ENCODE results near the gene KRT86.

Gene KRT86

GRCh38 chr12:52254965-52255751, 19.3 kb upstream of the KRT86 start:
- TF ChIP-seq EP300 (IDR thresholded peaks at IDR 0.05; ENCODE audit: borderline replicate concordance) (no peak), ZBTB7A (IDR thresholded peaks at IDR 0.05; ENCODE audit: low read depth) (no peak), YY1 (IDR thresholded peaks at IDR 0.05; ENCODE audit: low read depth) (no peak), TAF1 (IDR thresholded peaks at IDR 0.05; ENCODE audit: low read depth) (no peak), RAD21 (IDR thresholded peaks at IDR 0.05; ENCODE audit: low read depth) (no peak), TEAD4 (IDR thresholded peaks at IDR 0.05) (no peak), NFIC (IDR thresholded peaks at IDR 0.05) (no peak), MAX (IDR thresholded peaks at IDR 0.05) (no peak), CEBPB (IDR thresholded peaks at IDR 0.05) (no peak), CREB1 (IDR thresholded peaks at IDR 0.05; ENCODE audit: low read depth) (no peak), TCF12 (IDR thresholded peaks at IDR 0.05; ENCODE audit: low read depth) (no peak), REST (IDR thresholded peaks at IDR 0.05; ENCODE audit: low read depth) (no peak), FOXM1 (IDR thresholded peaks at IDR 0.05; ENCODE audit: borderline replicate concordance, low read depth) (no peak), USF1 (IDR thresholded peaks at IDR 0.05) (no peak), EGR1 (IDR thresholded peaks at IDR 0.05) (no peak)

GRCh38 chr12:52255926-52256583, 18.4 kb upstream of the KRT86 start:
- TF ChIP-seq NFIC (IDR thresholded peaks at IDR 0.05) (no peak), YY1 (IDR thresholded peaks at IDR 0.05; ENCODE audit: low read depth) (no peak), REST (IDR thresholded peaks at IDR 0.05; ENCODE audit: low read depth) (no peak), ZBTB7A (IDR thresholded peaks at IDR 0.05; ENCODE audit: low read depth) (no peak), FOXM1 (IDR thresholded peaks at IDR 0.05; ENCODE audit: borderline replicate concordance, low read depth) (no peak), EGR1 (IDR thresholded peaks at IDR 0.05) (no peak), USF1 (IDR thresholded peaks at IDR 0.05) (no peak), TAF1 (IDR thresholded peaks at IDR 0.05; ENCODE audit: low read depth) (no peak), EP300 (IDR thresholded peaks at IDR 0.05; ENCODE audit: borderline replicate concordance) (no peak), TCF12 (IDR thresholded peaks at IDR 0.05; ENCODE audit: low read depth) (no peak), CREB1 (IDR thresholded peaks at IDR 0.05; ENCODE audit: low read depth) (no peak), CEBPB (IDR thresholded peaks at IDR 0.05) (no peak), RAD21 (IDR thresholded peaks at IDR 0.05; ENCODE audit: low read depth) (no peak), MAX (IDR thresholded peaks at IDR 0.05) (no peak), TEAD4 (IDR thresholded peaks at IDR 0.05) (no peak)

GRCh38 chr12:52256584-52256935, 17.9 kb upstream of the KRT86 start:
- TF ChIP-seq FOXM1 (IDR thresholded peaks at IDR 0.05; ENCODE audit: borderline replicate concordance, low read depth) (no peak), CEBPB (IDR thresholded peaks at IDR 0.05) (no peak), MAX (IDR thresholded peaks at IDR 0.05) (no peak), EGR1 (IDR thresholded peaks at IDR 0.05) (no peak), CREB1 (IDR thresholded peaks at IDR 0.05; ENCODE audit: low read depth) (no peak), EP300 (IDR thresholded peaks at IDR 0.05; ENCODE audit: borderline replicate concordance) (no peak), TCF12 (IDR thresholded peaks at IDR 0.05; ENCODE audit: low read depth) (no peak), ZBTB7A (IDR thresholded peaks at IDR 0.05; ENCODE audit: low read depth) (no peak), NFIC (IDR thresholded peaks at IDR 0.05) (no peak), REST (IDR thresholded peaks at IDR 0.05; ENCODE audit: low read depth) (no peak), USF1 (IDR thresholded peaks at IDR 0.05) (no peak), TEAD4 (IDR thresholded peaks at IDR 0.05) (no peak), YY1 (IDR thresholded peaks at IDR 0.05; ENCODE audit: low read depth) (no peak), RAD21 (IDR thresholded peaks at IDR 0.05; ENCODE audit: low read depth) (no peak)
